GM19351 (cell line): ENCODE data around the gene ERC1.
"Not testable (repeated sequence)": the region's sequence is repeated elsewhere in the genome, so short reads cannot be mapped to it uniquely, and the experiment has no call there.

Experiments
- ATAC-seq: cut with Tn5 transposase; IDR thresholded peaks from one replicate; pipeline ENCODE4 v1.9.1; 2021; ENCODE audit warnings: mild to moderate bottlenecking, moderate library complexity; ENCODE audit not compliant: unreplicated experiment

ERC1 gene

DNA sequence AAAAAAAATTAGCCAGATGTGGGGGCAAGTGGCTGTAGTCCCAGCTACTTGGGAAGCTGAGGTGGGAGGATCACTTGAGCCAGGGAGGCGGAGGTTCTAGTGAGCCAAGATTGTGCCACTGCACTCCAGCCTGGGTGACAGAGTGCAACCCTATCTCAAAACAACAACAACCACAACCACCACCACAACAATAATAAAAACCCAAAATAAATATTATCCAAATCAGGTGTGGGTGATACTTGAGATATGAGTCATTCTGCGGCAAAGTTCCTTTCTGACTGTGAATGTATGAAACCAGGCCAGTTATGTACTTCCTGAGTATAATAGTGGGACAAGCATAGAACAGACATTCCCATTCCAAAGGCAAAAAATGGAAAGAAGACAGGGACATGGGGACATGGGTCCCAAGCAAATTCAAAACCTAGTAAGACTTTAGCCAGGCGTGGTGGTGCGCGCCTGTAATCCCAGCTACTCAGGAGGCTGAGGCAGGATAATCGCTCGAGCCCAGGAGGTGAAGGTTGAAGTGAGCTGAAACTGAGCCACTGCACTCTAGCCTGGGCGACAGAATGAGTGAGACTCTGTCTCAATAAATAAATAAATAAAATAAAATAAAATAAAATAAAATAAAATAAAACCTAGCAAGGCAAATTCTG is 9.7 kb upstream of the ERC1 start:
- ATAC-seq: no peak

DNA sequence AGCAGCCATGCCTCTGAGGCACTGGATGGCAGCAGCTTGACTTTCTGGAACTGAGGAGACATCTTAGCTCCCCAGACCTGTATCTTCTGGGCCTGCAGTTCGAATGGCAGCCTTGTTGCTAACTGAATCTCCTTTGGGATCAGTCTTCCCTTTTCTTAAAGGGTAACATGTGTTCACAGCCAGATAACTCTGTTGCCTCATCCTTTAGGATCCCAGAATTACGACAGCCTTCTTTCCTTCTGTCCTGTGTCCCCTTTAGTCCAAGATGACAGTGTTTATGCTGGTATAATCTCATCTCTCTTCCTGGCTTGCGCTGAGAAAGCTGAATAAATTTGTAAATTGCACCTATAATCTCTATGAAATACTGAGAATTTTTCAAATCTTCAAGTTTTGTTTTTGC is 9.1 kb upstream of the ERC1 start:
- no peak for ATAC-seq

GRCh38 chr12:988646-989045 is 2.4 kb upstream of the ERC1 start:
- no peak for ATAC-seq

- ATAC-seq: no peak
Measured at GRCh38 chr12:989051-989450, 2.0 kb upstream of the ERC1 start.

GRCh38 chr12:989751-990660 is 1.0 kb upstream of the ERC1 start:
- ATAC-seq: peak; percentile 21

GRCh38 chr12:991350-992333 is 619 bp downstream of the ERC1 start:
- ATAC-seq: no peak

GRCh38 chr12:992647-993046 is 1.6 kb downstream of the ERC1 start:
- ATAC-seq: no peak

GRCh38 chr12:996881-997280 is 5.9 kb downstream of the ERC1 start:
- no peak for ATAC-seq

DNA sequence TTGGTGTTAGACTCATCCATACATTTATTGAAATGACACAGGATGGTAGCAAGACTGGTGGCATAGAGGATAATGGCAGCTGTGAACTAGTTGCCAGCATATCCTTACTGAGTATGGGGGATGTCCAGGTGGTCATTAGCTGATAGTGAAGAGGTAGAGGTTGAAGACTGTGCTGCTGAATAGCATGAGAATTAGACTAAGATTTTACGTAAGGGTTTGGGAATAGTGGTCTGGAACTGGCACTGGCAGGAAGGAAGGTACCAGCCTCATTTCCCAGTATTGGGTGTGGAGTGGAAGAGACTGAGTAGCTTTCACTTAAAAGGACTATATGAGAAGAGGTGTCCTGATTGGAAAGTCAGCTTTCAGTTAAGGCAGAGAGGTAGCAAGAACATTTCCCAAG is 6.5 kb downstream of the ERC1 start:
- no peak for ATAC-seq

- ATAC-seq: peak; percentile 75
Measured at GRCh38 chr12:998020-998874, 7.2 kb downstream of the ERC1 start.

DNA sequence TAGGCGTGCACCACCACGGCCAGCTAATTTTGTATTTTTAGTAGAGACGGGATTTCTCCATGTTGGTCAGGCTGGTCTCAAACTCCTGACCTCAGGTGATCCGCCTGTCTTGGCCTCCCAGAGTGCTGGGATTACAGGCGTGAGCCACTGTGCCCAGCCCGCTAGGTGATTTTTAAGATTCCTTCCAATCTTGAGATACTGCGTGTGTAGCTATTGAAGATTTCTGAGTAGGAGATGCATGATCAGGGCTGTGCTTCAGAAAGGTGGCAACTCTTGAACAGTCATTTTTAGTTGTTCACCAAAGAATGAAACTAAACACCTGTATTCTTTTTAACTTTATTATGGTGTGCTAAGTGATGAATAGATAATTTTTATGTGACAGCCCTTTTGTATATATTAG is 8.7 kb downstream of the ERC1 start:
- not testable (repeated sequence) for ATAC-seq

- no peak for ATAC-seq
Measured at GRCh38 chr12:1001507-1001906, 10.5 kb downstream of the ERC1 start.

- no peak for ATAC-seq
Measured at GRCh38 chr12:1003600-1004271, 12.7 kb downstream of the ERC1 start.

- no peak for ATAC-seq
Measured at GRCh38 chr12:1006255-1006654, 15.2 kb downstream of the ERC1 start.

- no peak for ATAC-seq
Measured at GRCh38 chr12:1007276-1007675, 16.3 kb downstream of the ERC1 start.

DNA sequence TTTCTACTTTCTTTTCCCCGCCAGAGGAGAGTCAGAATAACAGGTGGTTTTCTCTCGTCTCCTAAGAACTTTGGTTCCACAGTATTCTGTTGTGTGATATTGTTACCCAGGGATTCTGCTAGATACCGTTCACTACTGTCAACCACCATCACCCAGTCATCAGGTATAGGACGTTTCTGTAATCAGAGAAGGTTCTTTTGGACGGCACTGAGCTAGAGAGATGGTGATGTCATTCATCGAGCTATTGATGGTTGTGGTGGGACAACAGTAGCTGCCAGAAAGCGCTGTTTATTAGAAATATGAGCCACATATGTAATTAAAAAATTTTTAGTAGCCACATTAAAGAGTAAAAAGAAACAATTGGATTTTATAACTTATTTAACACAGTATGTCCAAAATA is 17.0 kb downstream of the ERC1 start:
- no peak for ATAC-seq

- no peak for ATAC-seq
Measured at GRCh38 chr12:1011091-1011490, 20.1 kb downstream of the ERC1 start.

- ATAC-seq: no peak
Measured at GRCh38 chr12:1013618-1014489, 22.8 kb downstream of the ERC1 start.

GRCh38 chr12:1019283-1019682 is 28.3 kb downstream of the ERC1 start:
- ATAC-seq: no peak
